AG10803 (cell line): Measurements from ENCODE around the gene LRP11.
A peak's percentile ranks its signal among the peaks of the same experiment; 100 is the strongest.

ENCODE experiments used
- DNase-seq: peaks from one replicate; pipeline ENCODE4 v3.0.0; 2010; ENCODE audit warnings: low read depth
- H3K4me3 ChIP-seq: 2 replicates; pipeline ENCODE4 v1.5.1; 2011; ENCODE audit warnings: mild to moderate bottlenecking, low read length, control low read depth
- TF ChIP-seq, protein P1 (sequence below): conservative IDR thresholded peaks from 2 replicates; pipeline ENCODE4 v1.5.1; 2011; ENCODE audit warnings: mild to moderate bottlenecking, low read length, control low read depth, inconsistent platforms

LRP11 gene

GRCh38 chr6:149889326-149889725 is 25.2 kb upstream of the LRP11 start:
- H3K4me3 ChIP-seq: no peak overlapping the region
- DNase-seq: no peak
- TF ChIP-seq, protein P1, sequence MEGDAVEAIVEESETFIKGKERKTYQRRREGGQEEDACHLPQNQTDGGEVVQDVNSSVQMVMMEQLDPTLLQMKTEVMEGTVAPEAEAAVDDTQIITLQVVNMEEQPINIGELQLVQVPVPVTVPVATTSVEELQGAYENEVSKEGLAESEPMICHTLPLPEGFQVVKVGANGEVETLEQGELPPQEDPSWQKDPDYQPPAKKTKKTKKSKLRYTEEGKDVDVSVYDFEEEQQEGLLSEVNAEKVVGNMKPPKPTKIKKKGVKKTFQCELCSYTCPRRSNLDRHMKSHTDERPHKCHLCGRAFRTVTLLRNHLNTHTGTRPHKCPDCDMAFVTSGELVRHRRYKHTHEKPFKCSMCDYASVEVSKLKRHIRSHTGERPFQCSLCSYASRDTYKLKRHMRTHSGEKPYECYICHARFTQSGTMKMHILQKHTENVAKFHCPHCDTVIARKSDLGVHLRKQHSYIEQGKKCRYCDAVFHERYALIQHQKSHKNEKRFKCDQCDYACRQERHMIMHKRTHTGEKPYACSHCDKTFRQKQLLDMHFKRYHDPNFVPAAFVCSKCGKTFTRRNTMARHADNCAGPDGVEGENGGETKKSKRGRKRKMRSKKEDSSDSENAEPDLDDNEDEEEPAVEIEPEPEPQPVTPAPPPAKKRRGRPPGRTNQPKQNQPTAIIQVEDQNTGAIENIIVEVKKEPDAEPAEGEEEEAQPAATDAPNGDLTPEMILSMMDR: no peak

DNA sequence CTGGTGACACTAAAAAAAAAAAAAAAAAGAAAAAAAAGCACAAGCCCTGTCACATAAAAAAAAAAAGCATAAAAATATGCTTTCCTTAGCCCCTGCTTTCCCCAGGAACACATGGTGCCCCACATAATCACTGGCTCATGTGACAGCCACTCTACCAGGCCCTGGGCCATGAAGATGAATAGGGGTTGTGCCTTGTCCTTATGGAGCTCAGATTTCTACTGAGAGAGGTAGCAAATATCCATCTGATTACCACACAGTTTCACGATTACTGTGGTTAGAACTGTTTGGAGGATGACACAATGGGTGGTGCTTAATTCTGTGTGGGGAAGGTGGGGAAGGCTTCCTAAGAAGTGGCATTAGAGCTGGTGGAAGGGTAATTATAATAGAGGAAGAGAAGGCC is 24.5 kb upstream of the LRP11 start:
- H3K4me3 ChIP-seq: no peak overlapping the region
- TF ChIP-seq, protein P1: no peak
- peak; percentile 79 for DNase-seq

DNA sequence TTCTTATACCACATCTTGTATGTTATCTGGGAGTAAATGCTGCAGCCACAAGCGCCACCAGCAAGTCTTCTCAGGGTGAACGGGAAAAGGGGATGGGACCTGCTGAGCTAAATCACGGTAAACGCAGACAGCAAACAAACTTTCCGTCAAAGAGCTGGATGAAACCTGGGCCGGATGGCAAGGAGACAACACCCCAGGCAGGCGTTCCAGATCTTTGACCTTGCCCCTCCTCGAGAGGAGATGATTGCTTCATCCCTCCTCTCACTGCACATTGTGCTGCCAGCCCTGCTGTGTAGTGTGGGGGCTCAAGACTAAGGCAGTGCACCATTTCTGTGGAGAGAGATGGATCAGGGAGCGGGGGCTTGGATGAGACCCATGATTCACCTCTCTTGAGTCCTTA is 23.9 kb upstream of the LRP11 start:
- TF ChIP-seq, protein P1: no peak
- no peak for DNase-seq
- H3K4me3 ChIP-seq: no peak overlapping the region

DNA sequence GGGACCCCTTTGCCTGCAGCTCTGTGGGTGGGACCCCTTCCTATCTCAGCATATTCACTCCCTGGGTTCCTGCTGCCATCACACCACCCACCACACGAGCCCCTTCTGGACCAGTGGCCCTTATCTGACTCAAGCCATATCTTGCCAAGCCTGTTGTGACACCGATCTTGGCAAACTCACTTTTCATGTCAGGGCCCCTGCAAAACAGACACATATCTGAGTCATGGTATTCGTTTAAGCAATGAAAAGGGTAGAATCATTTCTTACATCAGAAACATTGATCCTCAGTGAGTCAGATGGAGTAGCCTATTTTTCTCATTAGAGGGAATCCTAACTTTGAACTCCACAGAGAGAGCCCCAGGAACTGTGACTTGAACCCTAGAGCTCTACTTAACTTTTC is 23.2 kb upstream of the LRP11 start:
- TF ChIP-seq, protein P1: no peak
- peak; percentile 91 for DNase-seq
- no peak overlapping the region for H3K4me3 ChIP-seq

DNA sequence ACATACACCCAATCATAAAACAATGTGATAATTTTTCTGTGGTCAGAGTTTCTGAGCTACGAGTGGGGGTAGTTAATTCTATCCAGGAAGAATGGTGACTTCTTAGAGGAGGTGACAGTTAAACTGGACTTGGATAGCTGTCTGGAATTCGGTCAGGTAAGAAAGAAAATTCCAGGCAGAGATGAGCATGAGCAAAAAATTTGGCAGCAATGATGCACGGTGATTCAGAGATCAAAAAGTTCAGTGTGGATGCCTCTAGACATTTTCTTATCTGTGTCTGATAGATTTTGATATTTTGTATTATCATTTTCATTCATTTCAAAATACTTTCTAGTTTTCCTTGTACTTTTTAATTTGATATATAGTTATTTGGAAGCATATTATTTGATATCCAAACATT is 21.7 kb upstream of the LRP11 start:
- TF ChIP-seq, protein P1: no peak
- H3K4me3 ChIP-seq: no peak overlapping the region
- no peak for DNase-seq

DNA sequence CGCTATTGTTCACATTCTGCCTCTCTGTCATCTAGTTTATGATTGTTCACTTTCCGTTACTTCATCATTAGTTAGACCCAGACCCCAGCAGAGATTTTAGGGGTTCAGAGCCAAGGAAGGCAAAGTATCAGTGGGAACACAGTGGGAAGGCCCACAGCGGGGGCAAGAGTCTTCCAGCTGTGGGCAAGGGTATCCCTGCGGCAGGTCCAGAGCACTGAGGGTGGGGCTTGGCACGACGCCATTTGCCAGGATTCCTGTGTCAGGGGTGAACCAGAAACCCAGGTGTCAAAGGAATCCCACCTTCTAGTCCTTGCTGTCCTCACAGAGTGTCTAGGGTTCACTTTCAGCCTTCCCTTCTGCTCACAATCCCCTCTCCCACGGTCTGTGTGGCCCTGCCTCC is 20.5 kb upstream of the LRP11 start:
- H3K4me3 ChIP-seq: no peak overlapping the region
- TF ChIP-seq, protein P1: no peak
- DNase-seq: no peak

- DNase-seq: no peak
- TF ChIP-seq, protein P1: no peak
- no peak overlapping the region for H3K4me3 ChIP-seq
Measured at GRCh38 chr6:149884215-149884614, 20.1 kb upstream of the LRP11 start.
